Uterus (tissue), 4 donors: Measurements from ENCODE around the gene SRPK2. TPM values are rescaled to one million over a fixed set of nuclear protein-coding genes. Genes with fewer than 3 reads are reported as not detected.

ENCODE experiments used
- DNase-seq, 2 donors: peaks; one replicate each; pipeline ENCODE4 v3.0.0-alpha.2; 2019 to 2020
- H3K27ac ChIP-seq, 2 donors: fragments of 200-600 bp; sonication (generic); 1 replicate in 1 of 2; 2 replicates in 1 of 2; pipeline ENCODE4 v1.5.1; 2016 to 2018
- H3K27me3 ChIP-seq, 2 donors: fragments of 200-600 bp; sonication (generic); one replicate each; pipeline ENCODE4 v1.5.1; 2018 to 2019; ENCODE audit warnings: control low read depth in 1 of 2
- H3K36me3 ChIP-seq, 2 donors: fragments of 200-600 bp; sonication (generic); one replicate each; pipeline ENCODE4 v1.5.1; 2019; ENCODE audit warnings: control low read depth in 1 of 2
- H3K4me1 ChIP-seq, 2 donors: fragments of 200-600 bp; sonication (generic); one replicate each; pipeline ENCODE4 v1.5.1; 2018 to 2019; ENCODE audit warnings: control low read depth in 1 of 2
- H3K4me3 ChIP-seq, 2 donors: fragments of 200-600 bp; sonication (generic); 1 replicate in 1 of 2; 2 replicates in 1 of 2; pipeline ENCODE4 v1.5.1; 2018 to 2019; ENCODE audit warnings: mild to moderate bottlenecking in 1 of 2
- H3K9me3 ChIP-seq, 2 donors: fragments of 200-600 bp; sonication (generic); one replicate each; pipeline ENCODE4 v1.5.1; 2019; ENCODE audit warnings: control low read depth in 1 of 2
- CTCF ChIP-seq, 4 experiments: fragments of 200-600 bp in 2 of 4; fragments of 450-650 bp in 2 of 4; sonication (generic) in 2 of 4; IDR thresholded peaks; one replicate each; pipeline ENCODE4 v1.5.1; 2016 to 2019; ENCODE audit warnings: antibody characterized with exemption in 4 of 4, mild to moderate bottlenecking in 2 of 4, moderate library complexity in 1 of 4
- POLR2A ChIP-seq, 2 donors: fragments of 450-650 bp; IDR thresholded peaks; one replicate each; pipeline ENCODE4 v1.6.1; 2016; ENCODE audit warnings: antibody characterized with exemption in 2 of 2, mild to moderate bottlenecking in 1 of 2, moderate library complexity in 1 of 2
- intact Hi-C: fragments of 100-400 bp; cut with DNase I; formaldehyde crosslinking; loops from one replicate; pipeline ENCODE4 v1.15.1; 2023; ENCODE audit warnings: low total_unique reads
- total RNA-seq, 4 donors: library from RNA; depleted of rRNA in 3 of 4; stranded (reverse); fragments of >200 nt in 3 of 4; gene quantifications; one replicate each; pipeline versions ENCODE4 v1.1.0 to v1.2.4, GENCODE V29; 2014 to 2023
- donor health status: DM: yes; HTN: yes; CAD: no.

Gene SRPK2
- total RNA-seq, 4 donors from 2014 or later = 40.0 to 129 (median 76.6) TPM

- no peaks in the 10 kb centered on the region for H3K36me3 ChIP-seq
- no peaks in the 10 kb centered on the region for H3K27me3 ChIP-seq
- no peaks in the 10 kb centered on the region for H3K4me1 ChIP-seq
- H3K27ac ChIP-seq = no peak overlapping the region
- intact Hi-C loops = no loop called here
- TF ChIP-seq CTCF (IDR thresholded peaks at IDR 0.05) (no peak), POLR2A (IDR thresholded peaks at IDR 0.05) (no peak)
- H3K9me3 ChIP-seq = no peaks in the 10 kb centered on the region
- no peak overlapping the region for H3K4me3 ChIP-seq
- DNase-seq = no peak
Observed at GRCh38 chr7:105315357-105315756, 73.4 kb downstream of the SRPK2 start.

- no peak overlapping the region for H3K27ac ChIP-seq
- no peaks in the 10 kb centered on the region for H3K36me3 ChIP-seq
- TF ChIP-seq CTCF (IDR thresholded peaks at IDR 0.05) = no peak
- no peak for TF ChIP-seq POLR2A (IDR thresholded peaks at IDR 0.05)
- no peak overlapping the region for H3K4me3 ChIP-seq
- intact Hi-C loops = no loop called here
- H3K4me1 ChIP-seq = peaks cover 5 to 7% of the 10 kb centered on the region in 2 donors
- H3K27me3 ChIP-seq = no peaks in the 10 kb centered on the region
- DNase-seq = no peak
- no peaks in the 10 kb centered on the region for H3K9me3 ChIP-seq
Observed at GRCh38 chr7:105309235-105310169, 79.2 kb downstream of the SRPK2 start.

DNA sequence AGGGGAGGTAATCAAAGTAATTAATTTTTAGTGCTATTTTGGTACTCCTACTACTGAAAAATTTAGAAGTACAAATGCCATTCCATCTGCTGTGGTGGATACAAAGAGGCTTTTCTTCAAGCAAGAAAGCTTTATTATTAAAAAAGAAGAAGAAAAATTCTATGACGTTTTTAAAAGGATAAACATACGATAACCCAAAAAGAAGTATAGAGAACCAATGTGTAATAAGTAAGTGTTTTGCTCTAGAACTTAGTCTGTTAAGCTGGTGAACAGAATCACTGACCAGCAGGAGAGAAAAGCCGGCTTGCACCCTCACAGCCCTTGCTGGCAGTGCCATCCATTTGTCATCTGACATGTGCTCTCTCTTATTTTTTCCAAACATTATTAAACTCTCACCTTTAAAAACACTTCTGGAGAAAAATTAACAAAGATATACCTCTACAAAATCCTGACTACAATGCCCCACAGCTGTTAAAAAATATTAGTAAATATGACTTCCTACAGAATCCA lies 81.5 kb downstream of the SRPK2 start:
- no peaks in the 10 kb centered on the region for H3K27me3 ChIP-seq
- no peak overlapping the region for H3K27ac ChIP-seq
- TF ChIP-seq POLR2A (IDR thresholded peaks at IDR 0.05) (no peak), CTCF (IDR thresholded peaks at IDR 0.05) (no peak)
- H3K9me3 ChIP-seq = no peaks in the 10 kb centered on the region
- H3K4me3 ChIP-seq = no peak overlapping the region
- DNase-seq = no peak
- no peaks in the 10 kb centered on the region for H3K36me3 ChIP-seq
- intact Hi-C loops = no loop called here
- peaks cover 5 to 7% of the 10 kb centered on the region in 2 donors for H3K4me1 ChIP-seq

- peaks cover 5 to 7% of the 10 kb centered on the region in 2 donors for H3K4me1 ChIP-seq
Observed at GRCh38 chr7:105306298-105306748, 82.4 kb downstream of the SRPK2 start.

More at GRCh38 chr7:105306298-105306748, 82.4 kb downstream of the SRPK2 start:
- no peaks in the 10 kb centered on the region for H3K27me3 ChIP-seq
- TF ChIP-seq POLR2A (IDR thresholded peaks at IDR 0.05) (no peak), CTCF (IDR thresholded peaks at IDR 0.05) (no peak)
- intact Hi-C loops = no loop called here
- no peaks in the 10 kb centered on the region for H3K36me3 ChIP-seq
- H3K27ac ChIP-seq = no peak overlapping the region
- DNase-seq = no peak
- no peak overlapping the region for H3K4me3 ChIP-seq
- no peaks in the 10 kb centered on the region for H3K9me3 ChIP-seq
